Measurements from ENCODE around the gene ITPR1.

The ITPR1 gene

GRCh38 chr3:4684117-4684516 is 191.0 kb downstream of the ITPR1 start:
- Histone ChIP-seq H2AK5ac (ENCODE audit: low read length) (no peak overlapping the region), H3K18ac (ENCODE audit: low read length) (no peak overlapping the region), H3K23ac (ENCODE audit: low read length) (no peak overlapping the region), H3K36me3 (ENCODE audit: control insufficient read depth, insufficient read depth, low read length) (no peaks in the 10 kb centered on the region), H2BK120ac (ENCODE audit: low read depth, low read length) (no peak overlapping the region), H4K8ac (ENCODE audit: low read depth, low read length) (no peak overlapping the region), H3K4me3 (ENCODE audit: low read length) (no peak overlapping the region), H3K27me3 (ENCODE audit: insufficient read depth, low read length, poor library complexity) (no peaks in the 10 kb centered on the region), H3K4me1 (ENCODE audit: control insufficient read depth, low read depth, low read length) (no peaks in the 10 kb centered on the region), H4K5ac (ENCODE audit: low read length) (no peak overlapping the region), H3K56ac (ENCODE audit: low read length) (no peak overlapping the region), H3K4ac (ENCODE audit: low read depth, low read length) (no peak overlapping the region), H3K9ac (ENCODE audit: low read length) (no peak overlapping the region), H2BK15ac (replicated peaks; ENCODE audit: low read depth) (no peak overlapping the region), H2BK5ac (ENCODE audit: low read length) (no peak overlapping the region), H3K27ac (ENCODE audit: low read depth, low read length) (no peak overlapping the region), H3K79me1 (ENCODE audit: low read length) (no peaks in the 10 kb centered on the region), H3K79me2 (ENCODE audit: control insufficient read depth, insufficient read depth, low read length) (no peaks in the 10 kb centered on the region), H3K4me2 (ENCODE audit: low read length) (no peak overlapping the region)
- no peak for DNase-seq
- WGBS (ENCODE audit: extremely low coverage, insufficient coverage, low lambda C conversion rate): no CpG with 5 or more reads among the region's 1 CpG

GRCh38 chr3:4684976-4685375 is 191.8 kb downstream of the ITPR1 start:
- Histone ChIP-seq H3K9ac (ENCODE audit: low read length) (no peak overlapping the region), H3K36me3 (ENCODE audit: control insufficient read depth, insufficient read depth, low read length) (no peaks in the 10 kb centered on the region), H2BK120ac (ENCODE audit: low read depth, low read length) (no peak overlapping the region), H3K18ac (ENCODE audit: low read length) (no peak overlapping the region), H3K4me1 (ENCODE audit: control insufficient read depth, low read depth, low read length) (no peaks in the 10 kb centered on the region), H3K4ac (ENCODE audit: low read depth, low read length) (no peak overlapping the region), H3K27me3 (ENCODE audit: insufficient read depth, low read length, poor library complexity) (no peaks in the 10 kb centered on the region), H3K23ac (ENCODE audit: low read length) (no peak overlapping the region), H2BK15ac (replicated peaks; ENCODE audit: low read depth) (no peak overlapping the region), H3K79me1 (ENCODE audit: low read length) (no peaks in the 10 kb centered on the region), H3K79me2 (ENCODE audit: control insufficient read depth, insufficient read depth, low read length) (no peaks in the 10 kb centered on the region), H3K56ac (ENCODE audit: low read length) (no peak overlapping the region), H3K4me3 (ENCODE audit: low read length) (no peak overlapping the region), H2AK5ac (ENCODE audit: low read length) (no peak overlapping the region), H4K5ac (ENCODE audit: low read length) (no peak overlapping the region), H4K8ac (ENCODE audit: low read depth, low read length) (no peak overlapping the region), H2BK5ac (ENCODE audit: low read length) (no peak overlapping the region), H3K4me2 (ENCODE audit: low read length) (no peak overlapping the region), H3K27ac (ENCODE audit: low read depth, low read length) (no peak overlapping the region)
- no peak for DNase-seq
- WGBS (ENCODE audit: extremely low coverage, insufficient coverage, low lambda C conversion rate): no CpG with 5 or more reads among the region's 10 CpGs

GRCh38 chr3:4685673-4686345 is 192.7 kb downstream of the ITPR1 start:
- no peak overlapping the region for H3K23ac ChIP-seq (ENCODE audit: low read length)
- H3K4me1 ChIP-seq (ENCODE audit: control insufficient read depth, low read depth, low read length): no peaks in the 10 kb centered on the region
- H4K8ac ChIP-seq (ENCODE audit: low read depth, low read length): no peak overlapping the region
- H3K56ac ChIP-seq (ENCODE audit: low read length): no peak overlapping the region
- H2BK15ac ChIP-seq (replicated peaks; ENCODE audit: low read depth): no peak overlapping the region
- H3K79me2 ChIP-seq (ENCODE audit: control insufficient read depth, insufficient read depth, low read length): no peaks in the 10 kb centered on the region
- no CpG with 5 or more reads among the region's 10 CpGs for WGBS (ENCODE audit: extremely low coverage, insufficient coverage, low lambda C conversion rate)
- H3K36me3 ChIP-seq (ENCODE audit: control insufficient read depth, insufficient read depth, low read length): no peaks in the 10 kb centered on the region
- no peak for DNase-seq
- no peaks in the 10 kb centered on the region for H3K27me3 ChIP-seq (ENCODE audit: insufficient read depth, low read length, poor library complexity)
- H2AK5ac ChIP-seq (ENCODE audit: low read length): no peak overlapping the region
- H3K18ac ChIP-seq (ENCODE audit: low read length): no peak overlapping the region
- H3K4ac ChIP-seq (ENCODE audit: low read depth, low read length): no peak overlapping the region
- H2BK5ac ChIP-seq (ENCODE audit: low read length): no peak overlapping the region
- no peaks in the 10 kb centered on the region for H3K79me1 ChIP-seq (ENCODE audit: low read length)
- H4K5ac ChIP-seq (ENCODE audit: low read length): no peak overlapping the region
- no peak overlapping the region for H3K27ac ChIP-seq (ENCODE audit: low read depth, low read length)
- no peak overlapping the region for H3K4me2 ChIP-seq (ENCODE audit: low read length)
- H3K4me3 ChIP-seq (ENCODE audit: low read length): no peak overlapping the region
- H3K9ac ChIP-seq (ENCODE audit: low read length): no peak overlapping the region
- H2BK120ac ChIP-seq (ENCODE audit: low read depth, low read length): no peak overlapping the region

- Histone ChIP-seq H3K4me1 (ENCODE audit: control insufficient read depth, low read depth, low read length) (no peaks in the 10 kb centered on the region), H4K5ac (ENCODE audit: low read length) (no peak overlapping the region), H4K8ac (ENCODE audit: low read depth, low read length) (no peak overlapping the region), H3K79me1 (ENCODE audit: low read length) (no peaks in the 10 kb centered on the region), H3K18ac (ENCODE audit: low read length) (no peak overlapping the region), H3K23ac (ENCODE audit: low read length) (no peak overlapping the region), H2BK120ac (ENCODE audit: low read depth, low read length) (no peak overlapping the region), H2BK5ac (ENCODE audit: low read length) (no peak overlapping the region), H3K4ac (ENCODE audit: low read depth, low read length) (no peak overlapping the region), H3K4me2 (ENCODE audit: low read length) (no peak overlapping the region), H3K36me3 (ENCODE audit: control insufficient read depth, insufficient read depth, low read length) (no peaks in the 10 kb centered on the region), H2AK5ac (ENCODE audit: low read length) (no peak overlapping the region), H3K56ac (ENCODE audit: low read length) (no peak overlapping the region), H3K79me2 (ENCODE audit: control insufficient read depth, insufficient read depth, low read length) (no peaks in the 10 kb centered on the region), H3K4me3 (ENCODE audit: low read length) (no peak overlapping the region), H3K9ac (ENCODE audit: low read length) (no peak overlapping the region), H2BK15ac (replicated peaks; ENCODE audit: low read depth) (no peak overlapping the region), H3K27me3 (ENCODE audit: insufficient read depth, low read length, poor library complexity) (no peaks in the 10 kb centered on the region), H3K27ac (ENCODE audit: low read depth, low read length) (no peak overlapping the region)
- DNase-seq: no peak
- no CpG with 5 or more reads among the region's 4 CpGs for WGBS (ENCODE audit: extremely low coverage, insufficient coverage, low lambda C conversion rate)
Measured at GRCh38 chr3:4686619-4687018, 193.5 kb downstream of the ITPR1 start.

GRCh38 chr3:4687167-4687566 is 194.0 kb downstream of the ITPR1 start:
- WGBS (ENCODE audit: extremely low coverage, insufficient coverage, low lambda C conversion rate): no CpG with 5 or more reads among the region's 4 CpGs
- no peak overlapping the region for H4K5ac ChIP-seq (ENCODE audit: low read length)
- H3K4me2 ChIP-seq (ENCODE audit: low read length): no peak overlapping the region
- H3K27ac ChIP-seq (ENCODE audit: low read depth, low read length): no peak overlapping the region
- no peak overlapping the region for H3K4me3 ChIP-seq (ENCODE audit: low read length)
- no peak overlapping the region for H2BK120ac ChIP-seq (ENCODE audit: low read depth, low read length)
- H3K4me1 ChIP-seq (ENCODE audit: control insufficient read depth, low read depth, low read length): no peaks in the 10 kb centered on the region
- no peak overlapping the region for H3K9ac ChIP-seq (ENCODE audit: low read length)
- H4K8ac ChIP-seq (ENCODE audit: low read depth, low read length): no peak overlapping the region
- peak; percentile 11 for DNase-seq
- H3K36me3 ChIP-seq (ENCODE audit: control insufficient read depth, insufficient read depth, low read length): no peaks in the 10 kb centered on the region
- H2BK5ac ChIP-seq (ENCODE audit: low read length): no peak overlapping the region
- no peak overlapping the region for H3K56ac ChIP-seq (ENCODE audit: low read length)
- no peak overlapping the region for H2AK5ac ChIP-seq (ENCODE audit: low read length)
- no peaks in the 10 kb centered on the region for H3K27me3 ChIP-seq (ENCODE audit: insufficient read depth, low read length, poor library complexity)
- H2BK15ac ChIP-seq (replicated peaks; ENCODE audit: low read depth): no peak overlapping the region
- H3K79me1 ChIP-seq (ENCODE audit: low read length): no peaks in the 10 kb centered on the region
- H3K79me2 ChIP-seq (ENCODE audit: control insufficient read depth, insufficient read depth, low read length): no peaks in the 10 kb centered on the region
- no peak overlapping the region for H3K18ac ChIP-seq (ENCODE audit: low read length)
- no peak overlapping the region for H3K23ac ChIP-seq (ENCODE audit: low read length)
- H3K4ac ChIP-seq (ENCODE audit: low read depth, low read length): no peak overlapping the region

GRCh38 chr3:4687596-4687995 is 194.4 kb downstream of the ITPR1 start:
- no peak overlapping the region for H3K4me2 ChIP-seq (ENCODE audit: low read length)
- H3K79me2 ChIP-seq (ENCODE audit: control insufficient read depth, insufficient read depth, low read length): no peaks in the 10 kb centered on the region
- DNase-seq: no peak
- H3K4ac ChIP-seq (ENCODE audit: low read depth, low read length): no peak overlapping the region
- H2BK5ac ChIP-seq (ENCODE audit: low read length): no peak overlapping the region
- H2BK15ac ChIP-seq (replicated peaks; ENCODE audit: low read depth): no peak overlapping the region
- no CpG with 5 or more reads among the region's 5 CpGs for WGBS (ENCODE audit: extremely low coverage, insufficient coverage, low lambda C conversion rate)
- no peak overlapping the region for H4K5ac ChIP-seq (ENCODE audit: low read length)
- H3K4me3 ChIP-seq (ENCODE audit: low read length): no peak overlapping the region
- H3K27me3 ChIP-seq (ENCODE audit: insufficient read depth, low read length, poor library complexity): no peaks in the 10 kb centered on the region
- no peak overlapping the region for H2AK5ac ChIP-seq (ENCODE audit: low read length)
- no peaks in the 10 kb centered on the region for H3K36me3 ChIP-seq (ENCODE audit: control insufficient read depth, insufficient read depth, low read length)
- no peaks in the 10 kb centered on the region for H3K79me1 ChIP-seq (ENCODE audit: low read length)
- no peak overlapping the region for H3K9ac ChIP-seq (ENCODE audit: low read length)
- H2BK120ac ChIP-seq (ENCODE audit: low read depth, low read length): no peak overlapping the region
- H3K4me1 ChIP-seq (ENCODE audit: control insufficient read depth, low read depth, low read length): no peaks in the 10 kb centered on the region
- no peak overlapping the region for H3K27ac ChIP-seq (ENCODE audit: low read depth, low read length)
- no peak overlapping the region for H3K23ac ChIP-seq (ENCODE audit: low read length)
- H4K8ac ChIP-seq (ENCODE audit: low read depth, low read length): no peak overlapping the region
- H3K18ac ChIP-seq (ENCODE audit: low read length): no peak overlapping the region
- no peak overlapping the region for H3K56ac ChIP-seq (ENCODE audit: low read length)
